Measurements from ENCODE around the gene RNF14. TPM values are rescaled to one million over a fixed set of nuclear protein-coding genes. Genes with fewer than 3 reads are reported as not detected.

Gene RNF14
- polyA plus RNA-seq, 3 donors = 9.7 to 52.8 (median 31.2) TPM

GRCh38 chr5:142023836-142024235 is 54.9 kb downstream of the RNF14 start:
- WGBS (ENCODE audit: insufficient coverage) = 96% methylated on average over 3 of the region's 6 CpGs

GRCh38 chr5:142024771-142025304 is 55.9 kb downstream of the RNF14 start:
- WGBS (ENCODE audit: insufficient coverage) = 0% methylated on average over 16 of the region's 26 CpGs
- Histone ChIP-seq H3K9me3 (replicated peaks in 1 of 2; ENCODE audit: control insufficient read depth in 1 of 2, insufficient read depth in 1 of 2, low read length in 2 of 2) (peaks cover 0 to 6% of the 10 kb centered on the region in 2 donors), H4K20me1 (ENCODE audit: insufficient read depth, low read length) (no peaks in the 10 kb centered on the region), H3K4me3 (replicated peaks in 1 of 3; ENCODE audit: low read depth in 2 of 3, low read length in 3 of 3) (peak overlapping the region; percentile 39 to 72 (median 41)), H3K4me1 (ENCODE audit: control insufficient read depth in 1 of 2, insufficient read depth in 2 of 2, low read length in 2 of 2) (peaks cover 9 to 16% of the 10 kb centered on the region in 2 donors), H3K9ac (ENCODE audit: insufficient read depth, low read length, poor library complexity, severe bottlenecking) (peak overlapping the region; percentile 55), H3K27me3 (ENCODE audit: control insufficient read depth in 2 of 2, insufficient read depth in 2 of 2, low read length in 2 of 2) (peaks cover 0 to 10% of the 10 kb centered on the region in 2 donors), H2AFZ (ENCODE audit: insufficient read depth, low read depth, low read length, poor library complexity, severe bottlenecking) (peak overlapping the region; percentile 78), H3K36me3 (replicated peaks in 1 of 2; ENCODE audit: control insufficient read depth in 1 of 2, insufficient read depth in 2 of 2, low read length in 2 of 2) (no peaks in the 10 kb centered on the region), H3K79me2 (ENCODE audit: insufficient read depth, low read length) (no peaks in the 10 kb centered on the region), H3K27ac (ENCODE audit: low read depth in 1 of 2, low read length in 2 of 2) (peak overlapping the region; percentile 72 to 85), H3K4me2 (replicated peaks; ENCODE audit: extremely low read depth, low read length, poor library complexity, severe bottlenecking) (peak overlapping the region; percentile 83)
- intact Hi-C loops (cut with micrococcal nuclease) = no loop called here
- Mint-ChIP-seq H3K4me1 (peaks cover 18% of the 10 kb centered on the region), H3K36me3 (peaks cover 0 to 4% of the 10 kb centered on the region in 2 donors), H3K4me3 (peak overlapping the region; percentile 77 to 96), H3K9me3 (peaks cover 0 to 10% (median 8%) of the 10 kb centered on the region in 7 donors), H3K27me3 (ENCODE audit: low read depth in 3 of 3) (peaks cover 8 to 19% (median 8%) of the 10 kb centered on the region in 3 donors), H3K27ac (peak overlapping the region; percentile 91 to 96 (median 95))
- TF ChIP-seq CTCF (IDR thresholded peaks at IDR 0.05) = no peak
- peak; percentile 70 to 82 (median 76) for DNase-seq

More at GRCh38 chr5:142023836-142024235, 54.9 kb downstream of the RNF14 start:
- H3K4me2 ChIP-seq (replicated peaks; ENCODE audit: extremely low read depth, low read length, poor library complexity, severe bottlenecking) = no peak overlapping the region
- H3K9me3 Mint-ChIP-seq = peaks cover 2 to 17% (median 10%) of the 10 kb centered on the region in 7 donors
- intact Hi-C loops (cut with micrococcal nuclease) = no loop called here
- no peaks in the 10 kb centered on the region for H3K79me2 ChIP-seq (ENCODE audit: insufficient read depth, low read length)
- no peaks in the 10 kb centered on the region for H3K36me3 ChIP-seq (replicated peaks in 1 of 2; ENCODE audit: control insufficient read depth in 1 of 2, insufficient read depth in 2 of 2, low read length in 2 of 2)
- H3K4me3 Mint-ChIP-seq = no peak overlapping the region
- H4K20me1 ChIP-seq (ENCODE audit: insufficient read depth, low read length) = no peaks in the 10 kb centered on the region
- peaks cover 5 to 18% (median 6%) of the 10 kb centered on the region in 3 donors for H3K27me3 Mint-ChIP-seq (ENCODE audit: low read depth in 3 of 3)
- DNase-seq = no peak
- H3K36me3 Mint-ChIP-seq = peaks cover 0 to 5% of the 10 kb centered on the region in 2 donors
- peaks cover 18% of the 10 kb centered on the region for H3K4me1 Mint-ChIP-seq
- H3K27ac ChIP-seq (ENCODE audit: low read depth in 1 of 2, low read length in 2 of 2) = no peak overlapping the region
- H3K27me3 ChIP-seq (ENCODE audit: control insufficient read depth in 2 of 2, insufficient read depth in 2 of 2, low read length in 2 of 2) = peaks cover 0 to 10% of the 10 kb centered on the region in 2 donors
- H3K4me1 ChIP-seq (ENCODE audit: control insufficient read depth in 1 of 2, insufficient read depth in 2 of 2, low read length in 2 of 2) = peaks cover 9 to 16% of the 10 kb centered on the region in 2 donors
- H3K27ac Mint-ChIP-seq = no peak overlapping the region
- no peak overlapping the region for H2AFZ ChIP-seq (ENCODE audit: insufficient read depth, low read depth, low read length, poor library complexity, severe bottlenecking)
- H3K9ac ChIP-seq (ENCODE audit: insufficient read depth, low read length, poor library complexity, severe bottlenecking) = no peak overlapping the region
- TF ChIP-seq CTCF (IDR thresholded peaks at IDR 0.05) = no peak
- no peak overlapping the region for H3K4me3 ChIP-seq (replicated peaks in 1 of 3; ENCODE audit: low read depth in 2 of 3, low read length in 3 of 3)
- peaks cover 0 to 6% of the 10 kb centered on the region in 2 donors for H3K9me3 ChIP-seq (replicated peaks in 1 of 2; ENCODE audit: control insufficient read depth in 1 of 2, insufficient read depth in 1 of 2, low read length in 2 of 2)

Measured in CD14-positive monocyte (primary cell).